ENCODE data around the gene KRT10. TPM values are rescaled to one million over a fixed set of nuclear protein-coding genes. Genes with fewer than 3 reads are reported as not detected.

Gene KRT10
- total RNA-seq, 1 experiment from 2014 or later = 28.4 TPM

DNA sequence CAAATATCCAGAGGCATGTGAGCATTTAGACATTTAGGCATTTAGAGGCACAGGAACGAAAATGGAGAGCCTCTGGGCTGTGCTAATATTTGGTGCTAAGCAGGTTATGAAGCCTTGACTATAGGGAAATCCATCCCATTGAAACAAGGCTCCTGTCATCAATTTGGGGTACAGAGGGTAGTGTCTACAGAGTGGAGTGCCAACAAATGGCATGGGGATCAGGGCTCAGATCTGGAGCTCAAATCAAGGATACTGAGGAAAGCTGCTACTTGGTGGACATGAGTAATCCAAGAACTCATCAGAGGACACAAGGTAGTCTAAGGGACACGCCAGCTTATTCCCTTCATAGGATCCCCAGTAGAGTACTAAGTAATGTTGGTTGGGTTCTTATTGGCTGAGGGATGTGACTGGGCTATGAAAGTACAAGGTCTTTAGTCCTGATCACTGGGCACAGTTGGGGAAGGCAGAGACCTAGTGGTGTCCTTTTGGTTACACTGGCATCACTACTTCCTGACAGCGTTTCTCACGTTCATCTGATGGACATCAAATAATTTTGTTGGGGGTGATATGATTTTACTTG lies 5.2 kb downstream of the KRT10 start:
- H3K27ac Mint-ChIP-seq = no peak overlapping the region
- Histone ChIP-seq H3K14ac (ENCODE audit: insufficient read depth, low read length) (no peak overlapping the region), H4K5ac (ENCODE audit: insufficient read length, low read depth, low read length) (no peak overlapping the region), H3K56ac (ENCODE audit: insufficient read length, low read depth, low read length) (no peak overlapping the region), H4K91ac (ENCODE audit: insufficient read length, low read depth, low read length) (no peak overlapping the region), H2BK15ac (ENCODE audit: low read depth, low read length) (no peak overlapping the region), H4K8ac (replicated peaks; ENCODE audit: insufficient read length, low read depth, low read length) (no peak overlapping the region), H2BK20ac (ENCODE audit: low read depth, low read length, poor library complexity, severe bottlenecking) (no peak overlapping the region), H3K27ac (ENCODE audit: insufficient read length, low read depth, low read length) (no peak overlapping the region), H3K9ac (ENCODE audit: extremely low read depth, insufficient read length, low read length) (no peak overlapping the region), H3K9me3 (ENCODE audit: control insufficient read depth, low read depth, low read length) (no peaks in the 10 kb centered on the region), H3K79me1 (ENCODE audit: insufficient read depth, low read depth, low read length, poor library complexity, severe bottlenecking) (no peaks in the 10 kb centered on the region), H3K18ac (ENCODE audit: insufficient read length, low read depth, low read length) (no peak overlapping the region), H2AK5ac (ENCODE audit: insufficient read length, low read length) (no peak overlapping the region), H2AFZ (ENCODE audit: low read length) (no peak overlapping the region), H3K4me1 (ENCODE audit: insufficient read depth, low read length) (no peaks in the 10 kb centered on the region), H3K4me2 (ENCODE audit: insufficient read depth, insufficient read length, low read length) (no peak overlapping the region), H3K4ac (ENCODE audit: low read depth, low read length) (no peak overlapping the region), H3K23ac (ENCODE audit: insufficient read length, low read depth, low read length) (no peak overlapping the region), H3K79me2 (ENCODE audit: insufficient read depth, low read length) (no peaks in the 10 kb centered on the region), H2BK12ac (ENCODE audit: insufficient read length, low read depth, low read length) (no peak overlapping the region), H2BK120ac (ENCODE audit: low read depth, low read length, poor library complexity, severe bottlenecking) (no peak overlapping the region), H3T11ph (ENCODE audit: low read length) (no peak overlapping the region), H4K20me1 (ENCODE audit: control insufficient read depth, insufficient read depth, insufficient read length) (no peaks in the 10 kb centered on the region), H2BK5ac (ENCODE audit: insufficient read length, low read length) (no peak overlapping the region), H3K23me2 (ENCODE audit: insufficient read length, low read depth, low read length, poor library complexity, severe bottlenecking) (peaks cover 3% of the 10 kb centered on the region), H3K27me3 (ENCODE audit: insufficient read depth, low read length) (no peaks in the 10 kb centered on the region)
- H3K36me3 Mint-ChIP-seq (ENCODE audit: insufficient read depth in 1 of 3, low read depth in 3 of 3) = peaks cover 0 to 10% (median 10%) of the 10 kb centered on the region in 3 experiments; a peak in 5 of 7 replicates
- WGBS (ENCODE audit: extremely low coverage, insufficient read length, low lambda C conversion rate) = no CpG with 5 or more reads among the region's 4 CpGs
- H3K4me1 Mint-ChIP-seq = peaks cover 0 to 8% of the 10 kb centered on the region in 2 experiments; a peak in 1 of 4 replicates
- H3K9me3 Mint-ChIP-seq = no peaks in the 10 kb centered on the region
- no peak for DNase-seq
- peak overlapping the region; percentile 63 to 78 for H3K4me3 Mint-ChIP-seq
- peaks cover 77% of the 10 kb centered on the region for H3K27me3 Mint-ChIP-seq (ENCODE audit: low read depth)
- TF ChIP-seq, protein P1, sequence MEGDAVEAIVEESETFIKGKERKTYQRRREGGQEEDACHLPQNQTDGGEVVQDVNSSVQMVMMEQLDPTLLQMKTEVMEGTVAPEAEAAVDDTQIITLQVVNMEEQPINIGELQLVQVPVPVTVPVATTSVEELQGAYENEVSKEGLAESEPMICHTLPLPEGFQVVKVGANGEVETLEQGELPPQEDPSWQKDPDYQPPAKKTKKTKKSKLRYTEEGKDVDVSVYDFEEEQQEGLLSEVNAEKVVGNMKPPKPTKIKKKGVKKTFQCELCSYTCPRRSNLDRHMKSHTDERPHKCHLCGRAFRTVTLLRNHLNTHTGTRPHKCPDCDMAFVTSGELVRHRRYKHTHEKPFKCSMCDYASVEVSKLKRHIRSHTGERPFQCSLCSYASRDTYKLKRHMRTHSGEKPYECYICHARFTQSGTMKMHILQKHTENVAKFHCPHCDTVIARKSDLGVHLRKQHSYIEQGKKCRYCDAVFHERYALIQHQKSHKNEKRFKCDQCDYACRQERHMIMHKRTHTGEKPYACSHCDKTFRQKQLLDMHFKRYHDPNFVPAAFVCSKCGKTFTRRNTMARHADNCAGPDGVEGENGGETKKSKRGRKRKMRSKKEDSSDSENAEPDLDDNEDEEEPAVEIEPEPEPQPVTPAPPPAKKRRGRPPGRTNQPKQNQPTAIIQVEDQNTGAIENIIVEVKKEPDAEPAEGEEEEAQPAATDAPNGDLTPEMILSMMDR (conservative IDR thresholded peaks at IDR 0.05) = no peak

Measured in H9 (cell line).